K562 (cell line): Measurements from ENCODE around the gene LTBP2. TPM values are rescaled to one million over a fixed set of nuclear protein-coding genes. Genes with fewer than 3 reads are reported as not detected.

Source experiments
- ATAC-seq: fragments of 200-7000 bp; cut with Tn5 transposase; 3 replicates; pipeline ENCODE4 v1.9.1; 2020; ENCODE audit warnings: moderate library complexity
- BruUV-seq: library from RNA; stranded (reverse); fragments of 400-500 nt; replicated peaks from 2 replicates; lab custom pipeline; 2021; lab: Mats Ljungman, UMichigan
- CTCF ChIA-PET: fragments of 300-600 bp; formaldehyde crosslinking; extraction: SDS; loops from one replicate; lab custom pipeline; 2021; ENCODE audit warnings: low intra/inter-chr PET ratio; lab: Yijun Ruan, JAX
- POLR2A ChIA-PET: fragments of 300-600, 350-650 bp; sonication (Branson Sonifier 250); formaldehyde crosslinking; extraction: SDS; loops from one replicate; lab custom pipeline; 2021; ENCODE audit warnings: antibody characterized with exemption, inconsistent platforms; lab: Yijun Ruan, JAX
- DNase-seq, 4 experiments: peaks; one replicate each; pipeline versions ENCODE4 v3.0.0 to v3.0.0-alpha.2; 2011 to 2018; ENCODE audit warnings: low spot score in 3 of 4, mixed read lengths in 3 of 4; ENCODE audit errors: extremely low read depth in 1 of 4
- FAIRE-seq: peaks from 2 replicates; lab custom pipeline; 2011; peaks lifted over from hg19 to GRCh38; lab: Jason Lieb, UNC
- H2AFZ ChIP-seq: 2 replicates; pipeline ENCODE4 v1.6.0; 2011; ENCODE audit warnings: low read depth, low read length, control low read depth, inconsistent platforms
- H3K27ac ChIP-seq: fragments of 200-600 bp; 3 replicates; pipeline ENCODE4 v1.8.0; 2011; ENCODE audit warnings: low read depth, mild to moderate bottlenecking, control low read depth, inconsistent platforms, low read length, moderate library complexity, mixed read lengths; ENCODE audit errors: extremely low read depth
- H3K27me3 ChIP-seq, 2 experiments: fragments of 300-600 bp in 1 of 2; 2 replicates in 1 of 2; 3 replicates in 1 of 2; pipeline versions ENCODE4 v1.6.0 to v1.8.0; 2011; ENCODE audit warnings: inconsistent platforms in 2 of 2, low read length in 2 of 2, mild to moderate bottlenecking in 1 of 2, mixed read lengths in 1 of 2, moderate library complexity in 1 of 2; ENCODE audit not compliant: control insufficient read depth in 2 of 2, insufficient read depth in 2 of 2
- H3K36me3 ChIP-seq: fragments of 300-600 bp; 3 replicates; pipeline ENCODE4 v1.8.0; 2011; ENCODE audit warnings: mild to moderate bottlenecking, low read length, inconsistent platforms; ENCODE audit not compliant: control insufficient read depth, insufficient read depth
- H3K4me1 ChIP-seq, 2 experiments: fragments of 200-600 bp in 1 of 2; replicated peaks in 1 of 2; 2 replicates in 1 of 2; 3 replicates in 1 of 2; pipeline versions ENCODE4 v1.5.1 to v1.8.0; 2011; ENCODE audit warnings: inconsistent platforms in 2 of 2, low read length in 2 of 2, mild to moderate bottlenecking in 1 of 2, mixed read lengths in 1 of 2, moderate library complexity in 1 of 2; ENCODE audit not compliant: control insufficient read depth in 2 of 2, insufficient read depth in 2 of 2
- H3K4me2 ChIP-seq: 2 replicates; pipeline ENCODE4 v1.6.1; 2011; ENCODE audit warnings: low read length, control low read depth, inconsistent platforms, mixed read lengths; ENCODE audit not compliant: insufficient read depth
- H3K4me3 ChIP-seq: fragments of 200-600 bp; sonication (generic), shearing (Covaris generic); 2 replicates; pipeline ENCODE4 v1.5.1; 2016; ENCODE audit warnings: control low read depth, inconsistent platforms
- H3K79me2 ChIP-seq: fragments of 200-600 bp; 3 replicates; pipeline ENCODE4 v1.8.0; 2011; ENCODE audit warnings: low read length, inconsistent platforms; ENCODE audit not compliant: control insufficient read depth, insufficient read depth
- H3K9ac ChIP-seq, 2 experiments: 2 replicates each; pipeline versions ENCODE4 v1.6.0 to v1.6.1; 2011; ENCODE audit warnings: low read depth in 2 of 2, low read length in 2 of 2, control low read depth in 1 of 2, inconsistent platforms in 1 of 2, mild to moderate bottlenecking in 1 of 2, mixed read lengths in 1 of 2; ENCODE audit not compliant: insufficient read depth in 1 of 2
- H3K9me1 ChIP-seq: one replicate; pipeline ENCODE4 v1.6.0; 2011; ENCODE audit warnings: inconsistent platforms, mild to moderate bottlenecking, low read length, moderate library complexity; ENCODE audit not compliant: control insufficient read depth, insufficient read depth
- H3K9me3 ChIP-seq: replicated peaks from 2 replicates; pipeline ENCODE4 v1.5.1; 2011; ENCODE audit warnings: low read depth, low read length, inconsistent platforms; ENCODE audit not compliant: control insufficient read depth, insufficient read depth
- H4K20me1 ChIP-seq: replicated peaks from 2 replicates; pipeline ENCODE4 v1.6.1; 2011; ENCODE audit warnings: low read length, inconsistent platforms, mixed read lengths; ENCODE audit not compliant: control insufficient read depth, insufficient read depth
- ATF1 ChIP-seq, 2 experiments: fragments of 450-650 bp in 1 of 2; IDR thresholded peaks; 2 replicates each; pipeline ENCODE4 v1.6.1; 2016; ENCODE audit warnings: missing compliant biosample characterization in 1 of 2, missing genetic modification characterization in 1 of 2
- HDAC2 ChIP-seq: fragments of 450-650 bp; IDR thresholded peaks from 2 replicates; pipeline ENCODE4 v1.6.1; 2016; ENCODE audit warnings: mild to moderate bottlenecking
- KAT2B ChIP-seq: IDR thresholded peaks from one replicate; pipeline ENCODE4 v1.6.1; 2012; ENCODE audit warnings: low read depth, mild to moderate bottlenecking, control low read depth, inconsistent platforms, low read length, moderate library complexity
- SRSF1 ChIP-seq: fragments of 200-400 bp; formaldehyde crosslinking; IDR thresholded peaks from 2 replicates; pipeline ENCODE4 v1.6.1; 2017; ENCODE audit warnings: mild to moderate bottlenecking, low read depth, low read length, moderate library complexity
- ZNF24 ChIP-seq: fragments of 450-650 bp; IDR thresholded peaks from 2 replicates; pipeline ENCODE4 v1.6.1; 2016
- WGBS: fragments of 100-300 bp; shearing (Covaris generic); methylation state at CpG from one replicate; pipeline ENCODE4 v1.1.6; 2016; ENCODE audit warnings: low coverage, mixed read lengths; ENCODE audit not compliant: insufficient coverage; ENCODE audit errors: missing lambda C conversion rate; 5-methylcytosine and 5-hydroxymethylcytosine counted together
- in situ Hi-C: fragments of 300-500 bp; cut with MboI; formaldehyde crosslinking; loops from 4 replicates; pipeline ENCODE4 v1.15.0; 2018; ENCODE audit warnings: inconsistent platforms, mixed read lengths
- intact Hi-C: fragments of 100-400 bp; cut with micrococcal nuclease; formaldehyde crosslinking; loops from 2 replicates; pipeline ENCODE4 v1.14.2; 2022
- polyA plus RNA-seq, 8 experiments: library from polyadenylated mRNA; depleted of rRNA in 4 of 8; stranded (reverse) in 5 of 8; unstranded in 3 of 8; fragments of >200 nt; fragmentation: Nextera tagmentation in 2 of 8; fragmentation: Illumina TruSeq in 1 of 8; extraction: Ambion mirVana in 2 of 8; extraction: Trizol in 1 of 8; gene quantifications; 2 replicates each; pipeline versions ENCODE4 v1.2.1 to v1.2.3, GENCODE V29; 2011 to 2014; ENCODE audit warnings: inconsistent platforms in 1 of 8, missing spikeins in 1 of 8
- total RNA-seq, 7 experiments: library from RNA; depleted of rRNA in 6 of 7; stranded (reverse); fragments of >200 nt in 6 of 7; fragmentation: Illumina TruSeq in 2 of 7; extraction: Trizol in 2 of 7; gene quantifications; 2 replicates each; pipeline versions ENCODE4 v1.2.1 to v1.2.3, GENCODE V29; 2011 to 2021; ENCODE audit warnings: low replicate concordance in 1 of 7
- TF ChIP-seq, protein P1 (sequence below): IDR thresholded peaks from 2 replicates; pipeline ENCODE4 v1.6.1; 2012; ENCODE audit warnings: low read depth, low read length, improper control_type of control experiment, borderline replicate concordance

LTBP2 gene
- total and polyA plus RNA-seq, 9 of the 15 experiments (the other 6 are each of a cell fraction or from before 2014, with no cell fraction given) = under 0.01 to 0.18 (median 0.03) TPM; not detected in 3

DNA sequence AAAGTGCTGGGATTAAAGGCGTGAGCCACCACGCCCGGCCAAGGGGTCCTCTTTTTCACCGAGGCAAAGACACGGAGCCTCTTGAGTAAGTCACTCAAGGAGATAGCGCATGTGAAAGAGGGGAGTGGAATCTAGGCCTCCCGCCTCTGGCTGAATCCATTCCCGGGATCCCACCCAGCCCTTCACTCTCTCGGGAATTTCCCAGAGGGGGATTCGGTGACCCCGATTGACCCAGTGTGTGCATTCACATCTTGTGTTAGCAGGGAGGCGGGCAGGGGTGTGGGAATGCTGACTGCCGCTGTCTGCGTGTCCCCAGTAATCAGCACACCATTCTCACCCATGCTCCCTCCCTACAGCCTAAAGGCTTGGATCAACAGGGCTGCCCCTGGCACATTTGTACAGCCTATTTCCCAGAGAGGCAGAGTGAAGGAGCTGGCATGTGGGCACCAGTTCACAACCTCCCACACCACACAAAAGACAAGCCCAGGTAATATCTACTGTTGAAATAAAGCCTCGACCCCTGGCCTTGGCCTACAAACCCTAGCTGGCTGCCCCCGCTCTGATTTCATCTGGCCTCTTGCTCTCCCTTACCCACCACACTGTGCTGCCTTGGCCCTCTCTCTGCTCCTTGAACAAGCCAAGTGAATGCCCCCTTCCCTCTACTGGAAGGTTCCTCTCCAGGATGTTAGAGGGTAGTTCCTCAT, 1.3 kb upstream of the LTBP2 start:
- H4K20me1 ChIP-seq = 0 out of 2 replicates have a peak, but pooled peaks cover 3% of the 10 kb centered on the region
- FAIRE-seq (no peak), ATAC-seq (no peak), DNase-seq (no peak)
- H3K9me3 ChIP-seq = no peaks in the 10 kb centered on the region
- in situ Hi-C loops (loop anchor here (5.0 kb wide), 1 partner anchor 184 kb away; no protein-coding TSS in a partner anchor), intact Hi-C loops (no loop called here)
- H3K27me3 ChIP-seq = peaks cover 2 to 7% of the 10 kb centered on the region in 2 experiments; a peak in 2 of 5 replicates
- H3K9ac ChIP-seq = no peak overlapping the region
- no TSS peak for BruUV-seq
- no peak overlapping the region for H3K4me3 ChIP-seq
- H3K4me2 ChIP-seq = no peak overlapping the region
- H3K36me3 ChIP-seq = no peaks in the 10 kb centered on the region
- POLR2A ChIA-PET = interaction anchor here (0.6 kb wide), 1 partner anchor 11 kb away, joined by 3 read pairs; no protein-coding TSS in a partner anchor
- H3K79me2 ChIP-seq = no peaks in the 10 kb centered on the region
- no peak for TF ChIP-seq ZNF24
- TF ChIP-seq, protein P1, sequence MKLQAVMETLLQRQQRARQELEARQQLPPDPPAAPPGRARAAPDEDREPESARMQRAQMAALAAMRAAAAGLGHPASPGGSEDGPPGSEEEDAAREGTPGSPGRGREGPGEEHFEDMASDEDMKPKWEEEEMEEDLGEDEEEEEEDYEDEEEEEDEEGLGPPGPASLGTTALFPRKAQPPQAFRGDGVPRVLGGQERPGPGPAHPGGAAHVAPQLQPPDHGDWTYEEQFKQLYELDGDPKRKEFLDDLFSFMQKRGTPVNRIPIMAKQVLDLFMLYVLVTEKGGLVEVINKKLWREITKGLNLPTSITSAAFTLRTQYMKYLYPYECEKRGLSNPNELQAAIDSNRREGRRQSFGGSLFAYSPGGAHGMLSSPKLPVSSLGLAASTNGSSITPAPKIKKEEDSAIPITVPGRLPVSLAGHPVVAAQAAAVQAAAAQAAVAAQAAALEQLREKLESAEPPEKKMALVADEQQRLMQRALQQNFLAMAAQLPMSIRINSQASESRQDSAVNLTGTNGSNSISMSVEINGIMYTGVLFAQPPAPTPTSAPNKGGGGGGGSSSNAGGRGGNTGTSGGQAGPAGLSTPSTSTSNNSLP = no peak
- TF ChIP-seq SRSF1 = no peak
- TF ChIP-seq HDAC2 = no peak
- TF ChIP-seq ATF1 (CRISPR knock-in tag; IDR thresholded peaks at IDR 0.05) = no peak
- no peak for TF ChIP-seq ATF1 (tag; IDR thresholded peaks at IDR 0.05)
- no peak for TF ChIP-seq KAT2B
- no peaks in the 10 kb centered on the region for H3K9me1 ChIP-seq
- H3K27ac ChIP-seq = no peak overlapping the region
- CTCF ChIA-PET = interaction anchor here (0.6 to 1.8 kb wide), 3 partner anchors 181 to 251 kb away, joined by 3 to 9 read pairs (median 6); no protein-coding TSS in a partner anchor
- no peak overlapping the region for H2AFZ ChIP-seq
- H3K4me1 ChIP-seq = peaks cover 15 to 23% of the 10 kb centered on the region in 2 experiments
- WGBS = 53% methylated on average over 7 of the region's 16 CpGs
